Measurements from ENCODE around the gene MRAP2. TPM values are rescaled to one million over a fixed set of nuclear protein-coding genes. Genes with fewer than 3 reads are reported as not detected.
"Not testable (repeated sequence)": the region's sequence is repeated elsewhere in the genome, so short reads cannot be mapped to it uniquely, and the experiment has no call there.

MRAP2 gene
- total RNA-seq, 5 donors from 2014 or later (not counting 1 experiment from before 2014, with no cell fraction given): not detected

DNA sequence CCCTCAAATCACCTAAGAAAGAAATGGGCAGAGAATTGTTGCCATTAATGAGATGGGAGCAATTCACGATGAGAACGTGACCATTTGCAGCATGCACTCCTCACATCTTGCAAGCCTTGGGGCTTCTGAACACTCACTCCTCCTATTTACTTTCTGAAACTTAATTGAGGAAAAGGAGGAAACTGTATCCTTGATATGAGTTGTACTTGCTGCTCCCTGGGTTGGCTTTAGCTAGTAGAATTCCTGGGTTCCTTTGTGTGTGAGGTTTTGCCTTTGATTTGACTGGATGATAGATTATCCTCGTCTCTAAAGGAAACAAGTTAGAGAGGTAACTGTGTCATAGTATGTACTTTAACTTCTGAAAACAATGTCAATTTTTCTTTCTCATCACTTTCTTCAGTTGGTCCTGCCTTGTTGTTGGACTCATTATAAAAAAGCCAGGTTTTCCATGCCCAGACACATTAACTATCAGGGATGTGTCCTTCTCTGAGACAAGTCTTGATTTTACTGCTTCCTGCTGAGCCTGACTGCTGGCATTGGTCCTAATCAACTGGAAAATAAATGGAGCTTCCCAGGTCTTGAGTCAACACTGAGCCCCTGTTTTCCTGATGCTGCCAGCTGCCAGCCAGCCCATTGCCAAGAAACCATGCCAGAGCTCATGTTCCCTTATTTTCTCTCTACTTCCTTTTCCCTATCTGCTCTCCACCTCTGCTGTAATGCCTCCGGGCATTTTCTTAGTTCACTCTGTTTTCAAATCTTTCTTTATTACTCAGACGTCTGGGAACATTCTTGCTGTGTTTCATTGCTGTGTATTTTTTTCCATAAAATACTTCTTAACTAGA is 6.0 kb upstream of the MRAP2 start:
- Histone ChIP-seq H3K4me3 (ENCODE audit: control insufficient read depth in 1 of 2, extremely low read depth in 1 of 2, low read length in 1 of 2) (no peak overlapping the region), H3K27me3 (replicated peaks in 1 of 2; ENCODE audit: control insufficient read depth in 2 of 2, extremely low read depth in 1 of 2, insufficient read depth in 2 of 2, low read length in 1 of 2) (peaks cover 3 to 10% of the 10 kb centered on the region in 2 experiments), H3K4me1 (ENCODE audit: control insufficient read depth in 1 of 2, extremely low read depth in 1 of 2, insufficient read depth in 2 of 2, low read length in 2 of 2) (no peaks in the 10 kb centered on the region), H3K27ac (ENCODE audit: low read length) (no peak overlapping the region), H3K36me3 (ENCODE audit: control insufficient read depth in 2 of 2, extremely low read depth in 1 of 2, insufficient read depth in 1 of 2, low read length in 1 of 2) (no peaks in the 10 kb centered on the region), H3K9me3 (no peaks in the 10 kb centered on the region)
- peaks cover 0 to 2% (median 0%) of the 10 kb centered on the region in 3 donors for H3K4me1 Mint-ChIP-seq
- no CpG with 5 or more reads among the region's 5 CpGs for WGBS (ENCODE audit: insufficient coverage)
- ATAC-seq (replicated peaks in 1 of 4) (no peak), DNase-seq (no peak)
- peaks cover 16 to 39% of the 10 kb centered on the region in 2 donors for H3K27me3 Mint-ChIP-seq
- ChIA-PET CTCF (no interaction called here), POLR2A (no interaction called here)
- no peak overlapping the region for H3K27ac Mint-ChIP-seq
- no peaks in the 10 kb centered on the region for H3K36me3 Mint-ChIP-seq
- H3K9me3 Mint-ChIP-seq: peaks cover 4 to 5% (median 5%) of the 10 kb centered on the region in 3 donors
- no peak overlapping the region for H3K4me3 Mint-ChIP-seq

DNA sequence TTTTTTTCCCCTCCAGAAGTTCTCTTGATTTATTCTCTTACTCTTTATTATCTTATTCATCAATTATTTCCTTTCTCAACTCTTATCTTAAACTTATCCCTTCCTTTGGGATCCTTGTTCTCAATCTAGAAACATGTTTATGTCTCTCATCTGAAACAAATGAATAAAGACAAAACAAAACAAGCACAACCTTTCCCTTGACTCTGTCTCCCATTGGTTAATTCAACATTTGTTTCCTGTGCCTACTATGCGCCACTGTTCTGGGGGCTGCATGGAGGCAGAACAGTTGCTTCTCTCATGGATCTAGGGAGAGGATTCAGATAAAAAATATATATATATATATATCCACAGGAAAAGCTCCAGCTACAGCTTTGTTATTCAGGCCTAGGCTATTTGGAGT is 5.2 kb upstream of the MRAP2 start:
- Mint-ChIP-seq H3K27me3 (peaks cover 24 to 42% of the 10 kb centered on the region in 2 donors), H3K4me1 (peaks cover 0 to 5% (median 4%) of the 10 kb centered on the region in 3 donors), H3K4me3 (no peak overlapping the region), H3K27ac (no peak overlapping the region), H3K9me3 (peaks cover 4 to 5% (median 5%) of the 10 kb centered on the region in 3 donors), H3K36me3 (no peaks in the 10 kb centered on the region)
- H3K4me3 ChIP-seq (ENCODE audit: control insufficient read depth in 1 of 2, extremely low read depth in 1 of 2, low read length in 1 of 2): no peak overlapping the region
- DNase-seq (no peak), ATAC-seq (replicated peaks in 1 of 4) (no peak)
- WGBS (ENCODE audit: insufficient coverage): no CpG with 5 or more reads among the region's 1 CpG
- no peak overlapping the region for H3K27ac ChIP-seq (ENCODE audit: low read length)
- no peaks in the 10 kb centered on the region for H3K4me1 ChIP-seq (ENCODE audit: control insufficient read depth in 1 of 2, extremely low read depth in 1 of 2, insufficient read depth in 2 of 2, low read length in 2 of 2)
- CTCF ChIA-PET: interaction anchor here in 1 of 2 donors (0.6 kb wide), 1 partner anchor 233 kb away, joined by 5 read pairs; no protein-coding TSS in a partner anchor
- no peaks in the 10 kb centered on the region for H3K36me3 ChIP-seq (ENCODE audit: control insufficient read depth in 2 of 2, extremely low read depth in 1 of 2, insufficient read depth in 1 of 2, low read length in 1 of 2)
- H3K27me3 ChIP-seq (replicated peaks in 1 of 2; ENCODE audit: control insufficient read depth in 2 of 2, extremely low read depth in 1 of 2, insufficient read depth in 2 of 2, low read length in 1 of 2): peaks cover 3 to 15% of the 10 kb centered on the region in 2 experiments
- no peaks in the 10 kb centered on the region for H3K9me3 ChIP-seq
- POLR2A ChIA-PET: no interaction called here

DNA sequence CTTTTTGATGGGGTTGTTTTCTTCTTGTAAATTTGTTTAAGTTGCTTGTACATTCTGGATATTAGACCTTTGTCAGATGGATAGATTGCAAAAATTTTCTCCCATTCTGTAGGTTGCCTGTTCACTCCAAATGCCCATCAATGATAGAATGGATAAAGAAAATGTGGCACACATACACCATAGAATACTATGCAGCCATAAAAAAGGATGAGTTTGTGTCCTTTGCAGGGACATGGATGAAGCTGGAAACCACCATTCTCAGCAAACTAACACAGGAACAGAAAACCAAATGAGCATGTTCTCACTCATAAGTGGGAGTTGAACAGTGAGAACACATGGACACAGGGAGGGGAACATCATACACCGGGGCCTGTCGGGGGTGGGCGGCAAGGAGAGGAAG is 1.6 kb upstream of the MRAP2 start:
- H3K9me3 ChIP-seq; POLR2A ChIA-PET; ATAC-seq (replicated peaks in 1 of 4); H3K27ac ChIP-seq (ENCODE audit: low read length); H3K4me3 Mint-ChIP-seq; CTCF ChIA-PET; H3K4me3 ChIP-seq (ENCODE audit: control insufficient read depth in 1 of 2, extremely low read depth in 1 of 2, low read length in 1 of 2); H3K9me3 Mint-ChIP-seq; H3K27ac Mint-ChIP-seq; H3K36me3 ChIP-seq (ENCODE audit: control insufficient read depth in 2 of 2, extremely low read depth in 1 of 2, insufficient read depth in 1 of 2, low read length in 1 of 2); DNase-seq; H3K4me1 ChIP-seq (ENCODE audit: control insufficient read depth in 1 of 2, extremely low read depth in 1 of 2, insufficient read depth in 2 of 2, low read length in 2 of 2); H3K36me3 Mint-ChIP-seq: not testable (repeated sequence)
- peaks cover 12 to 25% of the 10 kb centered on the region in 2 experiments for H3K27me3 ChIP-seq (replicated peaks in 1 of 2; ENCODE audit: control insufficient read depth in 2 of 2, extremely low read depth in 1 of 2, insufficient read depth in 2 of 2, low read length in 1 of 2)
- peaks cover 0 to 10% (median 10%) of the 10 kb centered on the region in 3 donors for H3K4me1 Mint-ChIP-seq
- H3K27me3 Mint-ChIP-seq: peaks cover 47 to 58% of the 10 kb centered on the region in 2 donors
- WGBS (ENCODE audit: insufficient coverage): no CpG with 5 or more reads among the region's 3 CpGs

DNA sequence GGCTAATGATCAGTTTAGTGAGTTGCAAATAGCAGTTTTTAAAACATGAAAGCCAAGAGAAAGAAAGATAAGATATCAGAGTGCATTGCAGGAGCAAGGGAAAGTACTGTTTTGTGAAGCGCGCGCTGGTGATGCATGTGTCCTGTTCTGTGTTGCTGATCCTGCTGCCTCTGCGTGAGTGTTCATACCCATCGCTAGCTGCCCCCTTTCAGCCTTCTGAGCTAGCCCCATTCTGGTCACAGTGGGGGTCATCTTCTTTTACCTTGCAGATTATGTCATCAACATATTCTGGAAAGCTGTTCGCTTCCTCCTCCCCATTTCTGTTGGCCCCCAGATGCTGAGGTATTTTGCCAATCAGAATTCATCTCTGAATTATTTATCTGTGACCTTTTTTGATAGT is 1.9 kb downstream of the MRAP2 start:
- H3K27me3 ChIP-seq (replicated peaks in 1 of 2; ENCODE audit: control insufficient read depth in 2 of 2, extremely low read depth in 1 of 2, insufficient read depth in 2 of 2, low read length in 1 of 2): peaks cover 9 to 22% of the 10 kb centered on the region in 2 experiments
- ATAC-seq (replicated peaks in 1 of 4): no peak
- H3K9me3 ChIP-seq: no peaks in the 10 kb centered on the region
- no peak overlapping the region for H3K4me3 ChIP-seq (ENCODE audit: control insufficient read depth in 1 of 2, extremely low read depth in 1 of 2, low read length in 1 of 2)
- Mint-ChIP-seq H3K27me3 (peaks cover 44 to 46% of the 10 kb centered on the region in 2 donors), H3K36me3 (no peaks in the 10 kb centered on the region), H3K4me1 (peaks cover 0 to 10% (median 10%) of the 10 kb centered on the region in 3 donors), H3K9me3 (peaks cover 0 to 4% (median 0%) of the 10 kb centered on the region in 3 donors), H3K4me3 (no peak overlapping the region), H3K27ac (no peak overlapping the region)
- ChIA-PET CTCF (no interaction called here), POLR2A (no interaction called here)
- H3K4me1 ChIP-seq (ENCODE audit: control insufficient read depth in 1 of 2, extremely low read depth in 1 of 2, insufficient read depth in 2 of 2, low read length in 2 of 2): peaks cover 0 to 4% of the 10 kb centered on the region in 2 experiments
- no peak for DNase-seq
- no peaks in the 10 kb centered on the region for H3K36me3 ChIP-seq (ENCODE audit: control insufficient read depth in 2 of 2, extremely low read depth in 1 of 2, insufficient read depth in 1 of 2, low read length in 1 of 2)
- 100% methylated on average over 5 of the region's 6 CpGs for WGBS (ENCODE audit: insufficient coverage)
- no peak overlapping the region for H3K27ac ChIP-seq (ENCODE audit: low read length)

DNA sequence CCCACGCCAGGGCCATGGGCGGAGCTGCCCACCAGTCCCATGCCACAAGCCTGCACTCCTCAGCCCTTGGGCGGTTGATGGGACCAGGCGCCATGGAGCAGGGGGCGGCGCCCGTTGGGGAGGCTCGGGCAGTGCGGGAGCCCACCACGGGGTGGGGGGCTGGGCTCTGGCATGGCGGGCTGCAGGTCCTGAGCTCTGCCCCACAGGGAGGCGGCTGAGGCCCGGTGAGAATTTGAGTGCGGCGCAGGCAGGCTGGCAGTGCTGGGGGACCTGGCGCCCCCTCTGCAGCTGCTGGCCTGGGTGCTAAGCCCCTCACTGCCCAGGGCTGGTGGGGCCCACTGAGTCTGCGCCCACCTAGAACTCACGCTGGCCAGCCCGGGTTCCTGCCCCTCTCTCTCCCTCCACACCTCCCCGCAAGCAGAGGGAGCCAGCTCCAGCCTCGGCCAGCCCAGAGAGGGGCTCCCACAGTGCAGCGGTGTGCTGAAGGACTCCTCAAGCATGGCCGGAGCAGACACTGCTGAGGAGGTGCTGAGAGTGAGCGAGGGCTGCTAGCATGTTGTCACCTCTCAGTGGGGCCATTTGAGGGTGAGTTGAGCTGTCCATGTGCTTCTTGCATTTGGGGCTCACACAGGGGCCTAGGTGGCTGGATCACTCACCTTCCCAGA is 4.0 kb downstream of the MRAP2 start:
- CTCF ChIA-PET: no interaction called here
- no peak for ATAC-seq (replicated peaks in 1 of 4)

DNA sequence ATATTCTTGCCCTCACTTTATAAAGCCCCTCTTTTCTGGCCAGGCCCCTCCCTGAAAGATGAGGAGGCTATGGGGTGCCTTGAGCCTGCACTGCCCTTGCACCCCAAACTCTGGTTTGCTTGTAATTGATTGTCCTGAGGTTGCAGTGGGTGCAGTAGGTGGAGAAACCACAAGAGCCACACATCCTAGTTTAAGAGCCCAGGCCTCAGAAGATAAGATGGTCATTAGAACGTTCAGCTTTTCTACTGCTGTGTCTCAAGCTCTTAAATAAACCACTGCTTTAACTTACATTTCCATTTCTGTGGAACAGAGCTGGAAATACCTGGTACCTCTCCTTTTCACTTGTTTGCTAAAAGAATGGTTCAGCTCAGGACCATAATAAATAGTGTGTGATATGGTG is 9.0 kb downstream of the MRAP2 start:
- ChIA-PET CTCF (no interaction called here), POLR2A (no interaction called here)
- H3K27ac Mint-ChIP-seq: no peak overlapping the region
- peaks cover 0 to 14% of the 10 kb centered on the region in 2 experiments for H3K27me3 ChIP-seq (replicated peaks in 1 of 2; ENCODE audit: control insufficient read depth in 2 of 2, extremely low read depth in 1 of 2, insufficient read depth in 2 of 2, low read length in 1 of 2)
- no CpG with 5 or more reads among the region's 1 CpG for WGBS (ENCODE audit: insufficient coverage)
- no peak overlapping the region for H3K4me3 ChIP-seq (ENCODE audit: control insufficient read depth in 1 of 2, extremely low read depth in 1 of 2, low read length in 1 of 2)
- DNase-seq: no peak
- no peak for ATAC-seq (replicated peaks in 1 of 4)
- H3K4me1 ChIP-seq (ENCODE audit: control insufficient read depth in 1 of 2, extremely low read depth in 1 of 2, insufficient read depth in 2 of 2, low read length in 2 of 2): no peaks in the 10 kb centered on the region
- no peaks in the 10 kb centered on the region for H3K36me3 ChIP-seq (ENCODE audit: control insufficient read depth in 2 of 2, extremely low read depth in 1 of 2, insufficient read depth in 1 of 2, low read length in 1 of 2)
- H3K4me3 Mint-ChIP-seq: no peak overlapping the region
- H3K27ac ChIP-seq (ENCODE audit: low read length): no peak overlapping the region
- H3K27me3 Mint-ChIP-seq: peaks cover 4 to 7% of the 10 kb centered on the region in 2 donors
- peaks cover 0 to 6% (median 0%) of the 10 kb centered on the region in 3 donors for H3K9me3 Mint-ChIP-seq
- no peaks in the 10 kb centered on the region for H3K4me1 Mint-ChIP-seq
- no peaks in the 10 kb centered on the region for H3K36me3 Mint-ChIP-seq
- H3K9me3 ChIP-seq: no peaks in the 10 kb centered on the region

More for the DNA sequence above, 4.0 kb downstream of the MRAP2 start:
- Histone ChIP-seq H3K9me3 (no peaks in the 10 kb centered on the region), H3K27ac (ENCODE audit: low read length) (no peak overlapping the region), H3K36me3 (ENCODE audit: control insufficient read depth in 2 of 2, extremely low read depth in 1 of 2, insufficient read depth in 1 of 2, low read length in 1 of 2) (no peaks in the 10 kb centered on the region), H3K4me3 (ENCODE audit: control insufficient read depth in 1 of 2, extremely low read depth in 1 of 2, low read length in 1 of 2) (no peak overlapping the region), H3K27me3 (replicated peaks in 1 of 2; ENCODE audit: control insufficient read depth in 2 of 2, extremely low read depth in 1 of 2, insufficient read depth in 2 of 2, low read length in 1 of 2) (peaks cover 9 to 25% of the 10 kb centered on the region in 2 experiments), H3K4me1 (ENCODE audit: control insufficient read depth in 1 of 2, extremely low read depth in 1 of 2, insufficient read depth in 2 of 2, low read length in 2 of 2) (peaks cover 0 to 4% of the 10 kb centered on the region in 2 experiments)
- peaks cover 34 to 35% of the 10 kb centered on the region in 2 donors for H3K27me3 Mint-ChIP-seq
- POLR2A ChIA-PET: no interaction called here
- DNase-seq: no peak
- H3K36me3 Mint-ChIP-seq: no peaks in the 10 kb centered on the region
- peaks cover 0 to 6% (median 0%) of the 10 kb centered on the region in 3 donors for H3K9me3 Mint-ChIP-seq
- WGBS (ENCODE audit: insufficient coverage): 91% methylated on average over 15 of the region's 24 CpGs
- H3K27ac Mint-ChIP-seq: no peak overlapping the region
- no peak overlapping the region for H3K4me3 Mint-ChIP-seq
- H3K4me1 Mint-ChIP-seq: peaks cover 0 to 10% (median 8%) of the 10 kb centered on the region in 3 donors
